Upper lobe of right lung (tissue), 1 donor: ENCODE results near the gene DRC7. TPM values are rescaled to one million over a fixed set of nuclear protein-coding genes. Genes with fewer than 3 reads are reported as not detected.

Experiments used
- ATAC-seq: fragments of 200-7000 bp; cut with Tn5 transposase; one replicate; pipeline ENCODE4 v1.9.1; 2020; ENCODE audit warnings: mild to moderate bottlenecking, moderate library complexity
- DNase-seq: peaks from one replicate; pipeline ENCODE4 v3.0.0-alpha.2; 2020
- H3K27ac ChIP-seq: fragments of 200-600 bp; one replicate; pipeline ENCODE4 v1.8.0; 2022
- H3K27me3 ChIP-seq: fragments of 200-600 bp; one replicate; pipeline ENCODE4 v1.8.0; 2022; ENCODE audit warnings: mild to moderate bottlenecking
- H3K36me3 ChIP-seq: fragments of 200-600 bp; one replicate; pipeline ENCODE4 v1.8.0; 2022
- H3K4me1 ChIP-seq: fragments of 200-600 bp; one replicate; pipeline ENCODE4 v1.8.0; 2022
- H3K4me3 ChIP-seq: fragments of 200-600 bp; one replicate; pipeline ENCODE4 v1.8.0; 2022; ENCODE audit warnings: mild to moderate bottlenecking
- H3K9me3 ChIP-seq: fragments of 200-600 bp; one replicate; pipeline ENCODE4 v1.8.0; 2022
- intact Hi-C: fragments of 100-400 bp; cut with DNase I; formaldehyde crosslinking; loops from one replicate; pipeline ENCODE4 v1.11.0; 2022
- total RNA-seq: library from RNA; stranded (reverse); fragmentation: NEBNext Ultra II Directional; extraction: Animal tissue kit (Norgen Biotek cat#: 25700); gene quantifications from one replicate; pipeline ENCODE4 v1.2.1, GENCODE V29; 2021
- TF ChIP-seq, protein P1 (sequence below): fragments of 200-600 bp; IDR thresholded peaks from one replicate; pipeline ENCODE4 v1.8.0; 2022; ENCODE audit warnings: antibody characterized with exemption
- donor health status: DM: no; HTN: yes; CAD: no; lungs with severe emphysema.

DRC7 gene
- total RNA-seq, 1 donor from 2014 or later, result not detected

DNA sequence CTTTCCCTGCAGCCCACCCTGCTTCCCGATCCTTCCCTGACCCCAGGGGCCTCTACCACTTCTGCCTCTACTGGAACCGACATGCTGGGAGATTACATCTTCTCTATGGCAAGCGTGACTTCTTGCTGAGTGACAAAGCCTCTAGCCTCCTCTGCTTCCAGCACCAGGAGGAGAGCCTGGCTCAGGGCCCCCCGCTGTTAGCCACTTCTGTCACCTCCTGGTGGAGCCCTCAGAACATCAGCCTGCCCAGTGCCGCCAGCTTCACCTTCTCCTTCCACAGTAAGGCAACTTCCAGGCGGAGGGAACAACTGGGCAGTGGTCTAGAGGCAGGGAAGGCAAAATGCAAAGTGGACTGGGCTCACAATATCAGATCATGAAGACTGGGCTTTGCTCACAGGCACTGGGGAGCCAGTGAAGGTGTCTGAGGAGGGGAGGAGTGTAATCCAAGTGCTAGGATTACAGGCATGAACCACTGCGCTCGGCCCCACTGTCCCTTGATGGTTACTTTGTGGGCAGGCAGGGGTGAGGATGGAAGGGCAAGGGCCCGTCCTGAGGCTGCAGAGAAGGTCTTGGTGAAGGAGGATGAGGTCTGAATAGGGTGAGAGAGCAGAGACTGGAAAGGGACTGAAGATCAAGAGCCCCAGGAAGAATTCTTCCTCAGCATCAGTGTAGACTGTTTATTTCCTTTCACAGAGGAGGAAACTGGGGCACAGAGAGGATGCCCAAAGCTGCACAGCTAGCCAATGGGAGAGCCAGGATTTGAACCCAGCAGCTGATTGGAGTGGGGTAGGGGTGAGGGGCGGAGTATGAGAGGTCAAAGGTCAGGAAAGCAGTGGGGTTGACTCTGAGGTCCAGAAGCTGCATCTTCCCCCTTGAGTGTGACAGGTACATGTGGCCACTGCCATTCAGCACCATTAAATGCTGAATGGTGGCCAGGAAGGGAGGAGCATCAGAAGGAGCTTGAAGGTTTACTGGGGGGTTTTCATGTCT is 43.0 kb upstream of the DRC7 start:
- H3K4me3 ChIP-seq, result no peak overlapping the region
- peaks cover 6% of the 10 kb centered on the region for H3K36me3 ChIP-seq
- DNase-seq (no peak), ATAC-seq (no peak)
- H3K9me3 ChIP-seq, result no peaks in the 10 kb centered on the region
- intact Hi-C loops, result no loop called here
- H3K27ac ChIP-seq, result no peak overlapping the region
- TF ChIP-seq, protein P1, sequence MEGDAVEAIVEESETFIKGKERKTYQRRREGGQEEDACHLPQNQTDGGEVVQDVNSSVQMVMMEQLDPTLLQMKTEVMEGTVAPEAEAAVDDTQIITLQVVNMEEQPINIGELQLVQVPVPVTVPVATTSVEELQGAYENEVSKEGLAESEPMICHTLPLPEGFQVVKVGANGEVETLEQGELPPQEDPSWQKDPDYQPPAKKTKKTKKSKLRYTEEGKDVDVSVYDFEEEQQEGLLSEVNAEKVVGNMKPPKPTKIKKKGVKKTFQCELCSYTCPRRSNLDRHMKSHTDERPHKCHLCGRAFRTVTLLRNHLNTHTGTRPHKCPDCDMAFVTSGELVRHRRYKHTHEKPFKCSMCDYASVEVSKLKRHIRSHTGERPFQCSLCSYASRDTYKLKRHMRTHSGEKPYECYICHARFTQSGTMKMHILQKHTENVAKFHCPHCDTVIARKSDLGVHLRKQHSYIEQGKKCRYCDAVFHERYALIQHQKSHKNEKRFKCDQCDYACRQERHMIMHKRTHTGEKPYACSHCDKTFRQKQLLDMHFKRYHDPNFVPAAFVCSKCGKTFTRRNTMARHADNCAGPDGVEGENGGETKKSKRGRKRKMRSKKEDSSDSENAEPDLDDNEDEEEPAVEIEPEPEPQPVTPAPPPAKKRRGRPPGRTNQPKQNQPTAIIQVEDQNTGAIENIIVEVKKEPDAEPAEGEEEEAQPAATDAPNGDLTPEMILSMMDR, result no peak
- peaks cover 4% of the 10 kb centered on the region for H3K27me3 ChIP-seq
- peaks cover 10% of the 10 kb centered on the region for H3K4me1 ChIP-seq

DNA sequence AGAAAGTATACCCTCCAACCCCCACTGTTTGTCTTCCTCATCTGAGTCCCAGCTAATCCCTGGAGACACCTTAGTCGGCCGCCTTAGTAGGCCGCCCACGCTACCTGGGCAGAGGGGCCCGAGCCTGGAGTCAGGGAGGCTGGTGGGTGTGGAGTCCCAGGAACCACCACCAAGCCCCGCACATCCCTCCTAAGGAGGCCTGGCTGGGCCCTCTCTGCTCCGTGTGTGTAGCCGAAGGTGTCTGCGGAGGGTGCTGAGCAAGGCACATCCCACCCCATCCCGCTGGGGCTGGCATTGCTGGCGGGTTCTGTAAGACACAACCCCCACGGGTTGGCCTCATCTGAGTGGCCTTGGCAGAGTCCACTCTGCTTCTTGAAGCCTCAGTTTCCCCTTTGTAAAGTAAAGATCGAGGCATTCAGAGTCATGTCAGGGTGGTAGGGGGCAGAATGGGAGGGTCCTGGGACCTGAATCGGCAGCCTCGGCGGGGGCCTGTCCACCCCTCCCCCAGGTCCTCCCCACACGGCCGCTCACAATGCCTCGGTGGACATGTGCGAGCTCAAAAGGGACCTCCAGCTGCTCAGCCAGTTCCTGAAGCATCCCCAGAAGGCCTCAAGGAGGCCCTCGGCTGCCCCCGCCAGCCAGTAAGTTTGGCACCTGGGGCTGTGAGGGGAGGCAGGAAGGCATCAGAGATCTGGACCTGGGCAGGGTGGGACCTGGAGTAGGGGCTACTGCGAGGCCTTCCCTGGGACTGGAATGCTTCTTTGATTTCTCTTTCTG is 41.7 kb upstream of the DRC7 start:
- Histone ChIP-seq H3K4me3 (no peak overlapping the region), H3K4me1 (peaks cover 6% of the 10 kb centered on the region), H3K27ac (no peak overlapping the region), H3K36me3 (peaks cover 6% of the 10 kb centered on the region), H3K9me3 (no peaks in the 10 kb centered on the region), H3K27me3 (peaks cover 4% of the 10 kb centered on the region)
- intact Hi-C loops, result no loop called here
- ATAC-seq, result no peak
- DNase-seq, result no peak
- TF ChIP-seq, protein P1, result no peak

DNA sequence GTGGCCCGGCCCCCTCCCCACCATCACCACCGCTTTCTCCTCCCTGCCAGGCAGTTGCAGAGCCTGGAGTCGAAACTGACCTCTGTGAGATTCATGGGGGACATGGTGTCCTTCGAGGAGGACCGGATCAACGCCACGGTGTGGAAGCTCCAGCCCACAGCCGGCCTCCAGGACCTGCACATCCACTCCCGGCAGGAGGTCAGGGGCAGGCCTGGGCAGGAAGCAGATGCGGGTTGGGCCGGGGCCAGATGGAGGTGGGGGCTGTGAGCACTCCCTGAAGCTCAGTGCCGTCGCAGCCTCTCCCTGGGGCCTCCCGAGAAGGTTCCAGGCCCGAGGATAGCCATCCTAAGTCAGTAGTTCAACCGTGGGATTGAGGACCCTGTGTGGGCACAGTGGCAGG is 40.7 kb upstream of the DRC7 start:
- Histone ChIP-seq H3K4me1 (no peaks in the 10 kb centered on the region), H3K27me3 (no peaks in the 10 kb centered on the region), H3K9me3 (no peaks in the 10 kb centered on the region), H3K27ac (no peak overlapping the region), H3K36me3 (peaks cover 12% of the 10 kb centered on the region), H3K4me3 (no peak overlapping the region)
- ATAC-seq (no peak), DNase-seq (no peak)
- TF ChIP-seq, protein P1, result no peak
- intact Hi-C loops, result no loop called here

DNA sequence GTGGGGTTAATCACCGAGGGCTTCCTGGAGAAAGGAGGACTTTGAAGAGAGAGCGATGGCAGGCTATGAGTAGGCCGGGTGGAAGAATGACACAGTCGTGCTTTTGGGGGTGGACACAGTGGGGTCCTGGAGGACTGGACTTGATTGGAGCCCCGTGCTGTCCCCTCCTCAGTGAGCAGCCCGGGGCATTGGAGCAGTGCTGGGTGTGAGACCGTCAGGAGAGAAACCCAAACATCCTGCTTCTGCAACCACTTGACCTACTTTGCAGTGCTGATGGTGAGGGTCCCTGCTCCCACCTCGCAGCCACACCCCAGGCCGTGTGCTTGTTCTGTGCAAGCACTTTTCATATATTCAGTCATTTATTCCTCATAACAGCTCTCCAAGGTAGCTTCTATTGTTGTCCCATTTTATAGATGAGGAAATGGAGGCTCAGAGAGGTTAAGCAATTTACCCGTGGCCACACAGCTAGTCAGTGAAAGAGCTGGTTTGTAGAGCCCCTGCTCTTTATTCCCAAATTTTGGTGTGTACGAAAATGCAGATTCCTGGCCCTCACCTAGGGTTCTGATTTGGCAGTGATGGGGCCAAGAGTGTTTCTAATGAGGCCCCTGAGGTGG is 38.2 kb upstream of the DRC7 start:
- DNase-seq (no peak), ATAC-seq (no peak)
- Histone ChIP-seq H3K4me1 (no peaks in the 10 kb centered on the region), H3K36me3 (peaks cover 6% of the 10 kb centered on the region), H3K4me3 (no peak overlapping the region), H3K27ac (no peak overlapping the region), H3K9me3 (no peaks in the 10 kb centered on the region), H3K27me3 (no peaks in the 10 kb centered on the region)
- intact Hi-C loops, result no loop called here
- TF ChIP-seq, protein P1, result no peak

DNA sequence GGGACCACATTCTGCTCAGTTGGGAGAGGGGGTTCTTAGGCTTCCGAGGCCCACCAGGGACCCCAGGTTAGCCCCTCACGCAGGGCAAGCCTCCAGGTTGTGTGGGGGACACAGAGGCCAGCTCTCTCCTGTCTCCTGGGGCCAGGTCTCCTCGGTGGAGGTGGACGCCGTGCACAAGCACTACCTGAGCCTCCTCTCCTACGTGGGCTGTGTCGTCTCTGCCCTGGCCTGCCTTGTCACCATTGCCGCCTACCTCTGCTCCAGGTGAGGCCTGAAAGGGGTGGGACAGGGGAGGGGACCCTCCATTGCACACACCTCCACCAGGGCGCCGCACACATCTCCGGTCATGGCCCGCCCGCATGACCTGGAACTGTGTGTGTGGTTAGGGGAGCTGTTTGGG is 37.4 kb upstream of the DRC7 start:
- H3K4me3 ChIP-seq, result no peak overlapping the region
- H3K4me1 ChIP-seq, result no peaks in the 10 kb centered on the region
- DNase-seq, result no peak
- H3K9me3 ChIP-seq, result no peaks in the 10 kb centered on the region
- intact Hi-C loops, result no loop called here
- no peak for ATAC-seq
- no peaks in the 10 kb centered on the region for H3K27me3 ChIP-seq
- peaks cover 13% of the 10 kb centered on the region for H3K36me3 ChIP-seq
- TF ChIP-seq, protein P1, result no peak
- H3K27ac ChIP-seq, result no peak overlapping the region
